ENCODE measurements around the gene TTC16. TPM values are rescaled to one million over a fixed set of nuclear protein-coding genes. Genes with fewer than 3 reads are reported as not detected.

TTC16 gene
- total and polyA plus RNA-seq, 2 donors (not counting 1 experiment from before 2014, with no cell fraction given): 0.25 TPM; not detected in 1

DNA sequence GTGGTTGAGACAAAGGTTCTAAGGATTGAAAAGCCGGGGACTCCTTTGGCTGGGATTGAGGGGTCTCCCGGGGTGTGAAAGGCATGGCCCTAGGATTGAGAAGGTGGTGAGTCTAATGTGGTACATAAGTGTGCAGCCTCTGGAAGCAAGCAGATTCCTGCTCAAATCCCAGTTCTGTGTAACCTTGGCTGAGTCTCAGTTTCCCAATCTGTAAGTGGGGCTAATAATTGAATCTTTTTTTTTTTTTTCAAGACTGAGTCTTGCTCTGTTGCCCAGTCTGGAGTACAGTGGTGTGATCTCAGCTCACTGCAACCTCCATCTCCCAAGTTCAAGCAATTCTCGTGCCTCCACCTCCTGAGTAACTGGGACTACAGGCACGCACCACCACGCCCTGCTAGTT is 56.7 kb downstream of the TTC16 start:
- no peak overlapping the region for H3K27ac Mint-ChIP-seq
- H3K27me3 ChIP-seq (replicated peaks in 1 of 4; ENCODE audit: control extremely low read depth in 1 of 4, control insufficient read depth in 3 of 4, insufficient read depth in 4 of 4, low read length in 3 of 4): no peaks in the 10 kb centered on the region
- no peaks in the 10 kb centered on the region for H3K9me3 ChIP-seq (ENCODE audit: control extremely low read depth in 1 of 3, control insufficient read depth in 2 of 3, insufficient read depth in 1 of 3, low read length in 2 of 3)
- peaks cover 46 to 86% of the 10 kb centered on the region in 2 donors for H3K4me1 ChIP-seq (ENCODE audit: control insufficient read depth in 2 of 2, insufficient read depth in 2 of 2, low read length in 2 of 2)
- ATAC-seq (ENCODE audit: low read depth) (no peak), DNase-seq (no peak)
- H3K4me3 Mint-ChIP-seq: no peak overlapping the region
- 89% methylated on average over 3 of the region's 5 CpGs for WGBS (ENCODE audit: insufficient coverage)
- H4K20me1 ChIP-seq (ENCODE audit: control insufficient read depth, insufficient read depth, low read length, poor library complexity, severe bottlenecking): peaks cover 97% of the 10 kb centered on the region
- ChIA-PET CTCF (interaction anchor here (1.0 to 5.2 kb wide), 4 partner anchors 11 to 147 kb away, joined by 3 to 47 read pairs (median 26); partner anchors contain the start of genes CDK9 and TOR2A), POLR2A (interaction anchor here (0.5 to 0.7 kb wide), 2 partner anchors 15 to 134 kb away, joined by 3 to 6 read pairs; no protein-coding TSS in a partner anchor)
- TF ChIP-seq, protein P1, sequence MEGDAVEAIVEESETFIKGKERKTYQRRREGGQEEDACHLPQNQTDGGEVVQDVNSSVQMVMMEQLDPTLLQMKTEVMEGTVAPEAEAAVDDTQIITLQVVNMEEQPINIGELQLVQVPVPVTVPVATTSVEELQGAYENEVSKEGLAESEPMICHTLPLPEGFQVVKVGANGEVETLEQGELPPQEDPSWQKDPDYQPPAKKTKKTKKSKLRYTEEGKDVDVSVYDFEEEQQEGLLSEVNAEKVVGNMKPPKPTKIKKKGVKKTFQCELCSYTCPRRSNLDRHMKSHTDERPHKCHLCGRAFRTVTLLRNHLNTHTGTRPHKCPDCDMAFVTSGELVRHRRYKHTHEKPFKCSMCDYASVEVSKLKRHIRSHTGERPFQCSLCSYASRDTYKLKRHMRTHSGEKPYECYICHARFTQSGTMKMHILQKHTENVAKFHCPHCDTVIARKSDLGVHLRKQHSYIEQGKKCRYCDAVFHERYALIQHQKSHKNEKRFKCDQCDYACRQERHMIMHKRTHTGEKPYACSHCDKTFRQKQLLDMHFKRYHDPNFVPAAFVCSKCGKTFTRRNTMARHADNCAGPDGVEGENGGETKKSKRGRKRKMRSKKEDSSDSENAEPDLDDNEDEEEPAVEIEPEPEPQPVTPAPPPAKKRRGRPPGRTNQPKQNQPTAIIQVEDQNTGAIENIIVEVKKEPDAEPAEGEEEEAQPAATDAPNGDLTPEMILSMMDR (IDR thresholded peaks at IDR 0.05): no peak
- TF ChIP-seq EZH2 (IDR thresholded peaks at IDR 0.05; ENCODE audit: borderline replicate concordance, insufficient read depth, low read depth, low read length, poor library complexity, severe bottlenecking): no peak
- peaks cover 69% of the 10 kb centered on the region for H3K4me1 Mint-ChIP-seq
- H3K4me2 ChIP-seq (replicated peaks; ENCODE audit: low read depth, low read length, poor library complexity, severe bottlenecking): no peak overlapping the region
- peaks cover 0 to 66% of the 10 kb centered on the region in 2 experiments for H3K36me3 ChIP-seq (replicated peaks in 1 of 2; ENCODE audit: control extremely low read depth in 1 of 2, control insufficient read depth in 1 of 2, extremely low read depth in 1 of 2, insufficient read depth in 2 of 2, low read length in 1 of 2)
- H3K27me3 Mint-ChIP-seq: no peaks in the 10 kb centered on the region
- no peak overlapping the region for H3K4me3 ChIP-seq (ENCODE audit: control extremely low read depth in 1 of 5, extremely low read depth in 1 of 5, insufficient read depth in 1 of 5, low read depth in 2 of 5, low read length in 4 of 5)
- no peak overlapping the region for H3K9ac ChIP-seq (ENCODE audit: low read length)
- no peak overlapping the region for H2AFZ ChIP-seq (ENCODE audit: insufficient read depth, low read depth, low read length, poor library complexity, severe bottlenecking)
- peaks cover 93% of the 10 kb centered on the region for H3K79me2 ChIP-seq (ENCODE audit: control insufficient read depth, insufficient read depth, low read length)
- no peaks in the 10 kb centered on the region for H3K9me3 Mint-ChIP-seq (ENCODE audit: insufficient read depth)
- peak overlapping the region in 1 of 2 donors; percentile 26 for H3K27ac ChIP-seq (ENCODE audit: low read length in 2 of 2)
- intact Hi-C loops (cut with micrococcal nuclease): loop anchor here (10.0 kb wide), 2 partner anchors 158 to 352 kb away; partner anchors contain the start of genes PTGES2 and STXBP1

GRCh38 chr9:127773272-127773671 is 57.4 kb downstream of the TTC16 start:
- Histone ChIP-seq H3K4me2 (replicated peaks; ENCODE audit: low read depth, low read length, poor library complexity, severe bottlenecking) (no peak overlapping the region), H3K79me2 (ENCODE audit: control insufficient read depth, insufficient read depth, low read length) (peaks cover 93% of the 10 kb centered on the region), H3K36me3 (replicated peaks in 1 of 2; ENCODE audit: control extremely low read depth in 1 of 2, control insufficient read depth in 1 of 2, extremely low read depth in 1 of 2, insufficient read depth in 2 of 2, low read length in 1 of 2) (peaks cover 0 to 59% of the 10 kb centered on the region in 2 experiments), H3K4me1 (ENCODE audit: control insufficient read depth in 2 of 2, insufficient read depth in 2 of 2, low read length in 2 of 2) (peaks cover 39 to 79% of the 10 kb centered on the region in 2 donors), H2AFZ (ENCODE audit: insufficient read depth, low read depth, low read length, poor library complexity, severe bottlenecking) (no peak overlapping the region), H4K20me1 (ENCODE audit: control insufficient read depth, insufficient read depth, low read length, poor library complexity, severe bottlenecking) (peaks cover 90% of the 10 kb centered on the region), H3K27me3 (replicated peaks in 1 of 4; ENCODE audit: control extremely low read depth in 1 of 4, control insufficient read depth in 3 of 4, insufficient read depth in 4 of 4, low read length in 3 of 4) (no peaks in the 10 kb centered on the region), H3K27ac (ENCODE audit: low read length in 2 of 2) (peak overlapping the region in 1 of 2 donors; percentile 57), H3K4me3 (ENCODE audit: control extremely low read depth in 1 of 5, extremely low read depth in 1 of 5, insufficient read depth in 1 of 5, low read depth in 2 of 5, low read length in 4 of 5) (no peak overlapping the region), H3K9me3 (ENCODE audit: control extremely low read depth in 1 of 3, control insufficient read depth in 2 of 3, insufficient read depth in 1 of 3, low read length in 2 of 3) (no peaks in the 10 kb centered on the region), H3K9ac (ENCODE audit: low read length) (no peak overlapping the region)
- ChIA-PET POLR2A (interaction anchor here (0.5 kb wide), 1 partner anchor 134 kb away, joined by 3 read pairs; no protein-coding TSS in a partner anchor), CTCF (interaction anchor here (3.1 to 5.2 kb wide), 2 partner anchors 11 to 38 kb away, joined by 24 to 47 read pairs; partner anchors contain the start of genes CDK9 and TOR2A)
- Mint-ChIP-seq H3K27ac (peak overlapping the region; percentile 26), H3K4me1 (peaks cover 64% of the 10 kb centered on the region), H3K27me3 (no peaks in the 10 kb centered on the region), H3K4me3 (no peak overlapping the region), H3K9me3 (ENCODE audit: insufficient read depth) (no peaks in the 10 kb centered on the region)
- ATAC-seq (ENCODE audit: low read depth) (no peak), DNase-seq (no peak)
- TF ChIP-seq, protein P1 (IDR thresholded peaks at IDR 0.05): no peak
- no peak for TF ChIP-seq EZH2 (IDR thresholded peaks at IDR 0.05; ENCODE audit: borderline replicate concordance, insufficient read depth, low read depth, low read length, poor library complexity, severe bottlenecking)
- 92% methylated on average over 2 of the region's 3 CpGs for WGBS (ENCODE audit: insufficient coverage)
- intact Hi-C loops (cut with micrococcal nuclease): loop anchor here (10.0 kb wide), 2 partner anchors 158 to 352 kb away; partner anchors contain the start of genes PTGES2 and STXBP1
